K562 (cell line): Measurements from ENCODE around the gene RIMKLA. TPM values are rescaled to one million over a fixed set of nuclear protein-coding genes. Genes with fewer than 3 reads are reported as not detected.

Experiments used
- ATAC-seq: fragments of 200-7000 bp; cut with Tn5 transposase; 3 replicates; pipeline ENCODE4 v1.9.1; 2020; ENCODE audit warnings: moderate library complexity
- BruUV-seq: library from RNA; stranded (reverse); fragments of 400-500 nt; replicated peaks from 2 replicates; lab custom pipeline; 2021; lab: Mats Ljungman, UMichigan
- CTCF ChIA-PET: fragments of 300-600 bp; formaldehyde crosslinking; extraction: SDS; loops from one replicate; lab custom pipeline; 2021; ENCODE audit warnings: low intra/inter-chr PET ratio; lab: Yijun Ruan, JAX
- POLR2A ChIA-PET: fragments of 300-600, 350-650 bp; sonication (Branson Sonifier 250); formaldehyde crosslinking; extraction: SDS; loops from one replicate; lab custom pipeline; 2021; ENCODE audit warnings: antibody characterized with exemption, inconsistent platforms; lab: Yijun Ruan, JAX
- DNase-seq, 4 experiments: peaks; one replicate each; pipeline versions ENCODE4 v3.0.0 to v3.0.0-alpha.2; 2011 to 2018; ENCODE audit warnings: low spot score in 3 of 4, mixed read lengths in 3 of 4; ENCODE audit errors: extremely low read depth in 1 of 4
- FAIRE-seq: peaks from 2 replicates; lab custom pipeline; 2011; peaks lifted over from hg19 to GRCh38; lab: Jason Lieb, UNC
- H2AFZ ChIP-seq: 2 replicates; pipeline ENCODE4 v1.6.0; 2011; ENCODE audit warnings: low read depth, low read length, control low read depth, inconsistent platforms
- H3K27ac ChIP-seq: fragments of 200-600 bp; 3 replicates; pipeline ENCODE4 v1.8.0; 2011; ENCODE audit warnings: low read depth, mild to moderate bottlenecking, control low read depth, inconsistent platforms, low read length, moderate library complexity, mixed read lengths; ENCODE audit errors: extremely low read depth
- H3K27me3 ChIP-seq, 2 experiments: fragments of 300-600 bp in 1 of 2; 2 replicates in 1 of 2; 3 replicates in 1 of 2; pipeline versions ENCODE4 v1.6.0 to v1.8.0; 2011; ENCODE audit warnings: inconsistent platforms in 2 of 2, low read length in 2 of 2, mild to moderate bottlenecking in 1 of 2, mixed read lengths in 1 of 2, moderate library complexity in 1 of 2; ENCODE audit not compliant: control insufficient read depth in 2 of 2, insufficient read depth in 2 of 2
- H3K36me3 ChIP-seq: fragments of 300-600 bp; 3 replicates; pipeline ENCODE4 v1.8.0; 2011; ENCODE audit warnings: mild to moderate bottlenecking, low read length, inconsistent platforms; ENCODE audit not compliant: control insufficient read depth, insufficient read depth
- H3K4me1 ChIP-seq, 2 experiments: fragments of 200-600 bp in 1 of 2; replicated peaks in 1 of 2; 2 replicates in 1 of 2; 3 replicates in 1 of 2; pipeline versions ENCODE4 v1.5.1 to v1.8.0; 2011; ENCODE audit warnings: inconsistent platforms in 2 of 2, low read length in 2 of 2, mild to moderate bottlenecking in 1 of 2, mixed read lengths in 1 of 2, moderate library complexity in 1 of 2; ENCODE audit not compliant: control insufficient read depth in 2 of 2, insufficient read depth in 2 of 2
- H3K4me2 ChIP-seq: 2 replicates; pipeline ENCODE4 v1.6.1; 2011; ENCODE audit warnings: low read length, control low read depth, inconsistent platforms, mixed read lengths; ENCODE audit not compliant: insufficient read depth
- H3K4me3 ChIP-seq: fragments of 200-600 bp; sonication (generic), shearing (Covaris generic); 2 replicates; pipeline ENCODE4 v1.5.1; 2016; ENCODE audit warnings: control low read depth, inconsistent platforms
- H3K79me2 ChIP-seq: fragments of 200-600 bp; 3 replicates; pipeline ENCODE4 v1.8.0; 2011; ENCODE audit warnings: low read length, inconsistent platforms; ENCODE audit not compliant: control insufficient read depth, insufficient read depth
- H3K9ac ChIP-seq, 2 experiments: 2 replicates each; pipeline versions ENCODE4 v1.6.0 to v1.6.1; 2011; ENCODE audit warnings: low read depth in 2 of 2, low read length in 2 of 2, control low read depth in 1 of 2, inconsistent platforms in 1 of 2, mild to moderate bottlenecking in 1 of 2, mixed read lengths in 1 of 2; ENCODE audit not compliant: insufficient read depth in 1 of 2
- H3K9me1 ChIP-seq: one replicate; pipeline ENCODE4 v1.6.0; 2011; ENCODE audit warnings: inconsistent platforms, mild to moderate bottlenecking, low read length, moderate library complexity; ENCODE audit not compliant: control insufficient read depth, insufficient read depth
- H3K9me3 ChIP-seq: replicated peaks from 2 replicates; pipeline ENCODE4 v1.5.1; 2011; ENCODE audit warnings: low read depth, low read length, inconsistent platforms; ENCODE audit not compliant: control insufficient read depth, insufficient read depth
- H4K20me1 ChIP-seq: replicated peaks from 2 replicates; pipeline ENCODE4 v1.6.1; 2011; ENCODE audit warnings: low read length, inconsistent platforms, mixed read lengths; ENCODE audit not compliant: control insufficient read depth, insufficient read depth
- ASH1L ChIP-seq: fragments of 450-650 bp; IDR thresholded peaks from 2 replicates; pipeline ENCODE4 v1.6.1; 2018; ENCODE audit warnings: borderline replicate concordance, mild to moderate bottlenecking, low read depth; ENCODE audit not compliant: partially characterized antibody
- FIP1L1 ChIP-seq: fragments of 200-400 bp; formaldehyde crosslinking; IDR thresholded peaks from 2 replicates; pipeline ENCODE4 v1.6.1; 2018; ENCODE audit warnings: mild to moderate bottlenecking, low read depth, low read length; ENCODE audit not compliant: poor library complexity, severe bottlenecking
- GTF2F1 ChIP-seq: IDR thresholded peaks from 2 replicates; pipeline ENCODE4 v1.6.1; 2011; ENCODE audit warnings: low read depth, low read length, improper control_type of control experiment
- HNRNPL ChIP-seq: fragments of 200-400 bp; formaldehyde crosslinking; IDR thresholded peaks from 2 replicates; pipeline ENCODE4 v1.6.1; 2017; ENCODE audit warnings: low read depth, mild to moderate bottlenecking, low read length
- LEF1 ChIP-seq: fragments of 450-650 bp; IDR thresholded peaks from 2 replicates; pipeline ENCODE4 v1.6.1; 2016; ENCODE audit warnings: mild to moderate bottlenecking
- PML ChIP-seq: IDR thresholded peaks from 2 replicates; pipeline ENCODE4 v1.6.1; 2012; ENCODE audit warnings: low read length, inconsistent platforms
- POLR3G ChIP-seq: IDR thresholded peaks from 2 replicates; pipeline ENCODE4 v1.6.1; 2011; ENCODE audit not compliant: insufficient read length, insufficient replicate concordance; ENCODE audit errors: extremely low read depth
- TCF7 ChIP-seq: sonication (generic); IDR thresholded peaks from 2 replicates; pipeline ENCODE4 v1.6.1; 2016; ENCODE audit warnings: antibody characterized with exemption, borderline replicate concordance
- ZNF217 ChIP-seq: sonication (generic); formaldehyde crosslinking; IDR thresholded peaks from 2 replicates; pipeline ENCODE4 v1.8.0; 2022; ENCODE audit warnings: mild to moderate bottlenecking, missing genetic modification reagents
- ZNF3 ChIP-seq: fragments of 250-450 bp; sonication (Bioruptor Pico); IDR thresholded peaks from 2 replicates; pipeline ENCODE4 v1.5.0; 2021; ENCODE audit warnings: mild to moderate bottlenecking, moderate library complexity
- ZNF699 ChIP-seq: fragments of 250-450 bp; sonication (Bioruptor Pico); IDR thresholded peaks from 2 replicates; pipeline ENCODE4 v1.8.0; 2021; ENCODE audit warnings: mild to moderate bottlenecking, moderate library complexity; ENCODE audit not compliant: insufficient replicate concordance
- WGBS: fragments of 100-300 bp; shearing (Covaris generic); methylation state at CpG from one replicate; pipeline ENCODE4 v1.1.6; 2016; ENCODE audit warnings: low coverage, mixed read lengths; ENCODE audit not compliant: insufficient coverage; ENCODE audit errors: missing lambda C conversion rate; 5-methylcytosine and 5-hydroxymethylcytosine counted together
- in situ Hi-C: fragments of 300-500 bp; cut with MboI; formaldehyde crosslinking; loops from 4 replicates; pipeline ENCODE4 v1.15.0; 2018; ENCODE audit warnings: inconsistent platforms, mixed read lengths
- intact Hi-C: fragments of 100-400 bp; cut with micrococcal nuclease; formaldehyde crosslinking; loops from 2 replicates; pipeline ENCODE4 v1.14.2; 2022
- polyA plus RNA-seq, 8 experiments: library from polyadenylated mRNA; depleted of rRNA in 4 of 8; stranded (reverse) in 5 of 8; unstranded in 3 of 8; fragments of >200 nt; fragmentation: Nextera tagmentation in 2 of 8; fragmentation: Illumina TruSeq in 1 of 8; extraction: Ambion mirVana in 2 of 8; extraction: Trizol in 1 of 8; gene quantifications; 2 replicates each; pipeline versions ENCODE4 v1.2.1 to v1.2.3, GENCODE V29; 2011 to 2014; ENCODE audit warnings: inconsistent platforms in 1 of 8, missing spikeins in 1 of 8
- total RNA-seq, 7 experiments: library from RNA; depleted of rRNA in 6 of 7; stranded (reverse); fragments of >200 nt in 6 of 7; fragmentation: Illumina TruSeq in 2 of 7; extraction: Trizol in 2 of 7; gene quantifications; 2 replicates each; pipeline versions ENCODE4 v1.2.1 to v1.2.3, GENCODE V29; 2011 to 2021; ENCODE audit warnings: low replicate concordance in 1 of 7
- TF ChIP-seq, protein P1 (sequence below): sonication (generic); formaldehyde crosslinking; IDR thresholded peaks from 2 replicates; pipeline ENCODE4 v1.4.0; 2020; ENCODE audit warnings: mild to moderate bottlenecking, missing genetic modification reagents
- TF ChIP-seq, protein P2 (sequence below): fragments of 250-450 bp; sonication (Bioruptor Pico); IDR thresholded peaks from 2 replicates; pipeline ENCODE4 v1.8.0; 2021; ENCODE audit warnings: moderate library complexity, mild to moderate bottlenecking, inconsistent platforms
- TF ChIP-seq, protein P3 (sequence below): fragments of 250-450 bp; sonication (Bioruptor Pico); IDR thresholded peaks from 2 replicates; pipeline ENCODE4 v1.8.0; 2022; ENCODE audit warnings: inconsistent platforms, mild to moderate bottlenecking, moderate library complexity, borderline replicate concordance
- TF ChIP-seq, protein P4 (sequence below): fragments of 250-450 bp; sonication (Bioruptor Pico); IDR thresholded peaks from 2 replicates; pipeline ENCODE4 v1.5.0; 2020; ENCODE audit warnings: mild to moderate bottlenecking

RIMKLA gene
- total and polyA plus RNA-seq, 9 of the 15 experiments (the other 6 are each of a cell fraction or from before 2014, with no cell fraction given), result 0.02 TPM; not detected in 8

DNA sequence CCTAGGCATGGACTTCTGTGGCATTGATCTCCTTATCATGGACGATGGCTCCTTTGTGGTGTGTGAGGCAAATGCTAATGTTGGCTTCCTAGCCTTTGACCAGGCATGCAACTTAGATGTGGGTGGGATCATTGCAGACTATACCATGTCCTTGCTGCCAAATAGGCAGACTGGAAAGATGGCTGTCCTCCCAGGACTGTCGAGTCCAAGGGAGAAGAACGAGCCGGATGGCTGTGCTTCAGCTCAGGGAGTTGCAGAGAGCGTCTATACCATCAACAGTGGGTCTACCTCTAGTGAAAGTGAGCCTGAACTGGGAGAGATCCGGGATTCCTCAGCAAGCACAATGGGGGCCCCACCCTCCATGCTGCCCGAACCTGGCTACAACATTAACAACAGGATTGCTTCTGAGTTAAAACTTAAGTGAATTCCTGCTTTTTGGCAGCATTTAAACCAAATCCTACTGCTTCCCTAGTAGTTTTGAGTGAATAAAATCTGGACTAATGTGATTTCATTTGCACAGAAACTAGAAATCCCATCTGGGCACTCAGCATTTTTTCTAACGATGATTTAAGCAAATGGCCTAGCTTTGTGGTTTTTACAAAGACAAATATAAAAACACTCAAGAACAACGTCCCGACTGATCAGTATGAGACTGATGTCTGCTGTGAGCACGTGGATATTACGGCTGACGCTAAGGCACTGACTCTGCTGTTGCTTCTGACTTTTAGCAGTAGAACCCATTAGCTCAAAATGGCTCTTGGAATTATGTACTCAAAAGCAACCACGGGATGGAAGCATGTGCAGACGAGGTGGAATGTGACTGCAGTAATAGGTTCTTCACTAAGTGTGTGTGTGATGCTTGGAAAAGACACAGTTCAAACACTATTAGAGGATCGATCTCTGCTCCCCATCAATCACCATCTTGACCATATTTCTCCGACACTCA is 34.2 kb downstream of the RIMKLA start:
- H3K4me2 ChIP-seq, result no peak overlapping the region

More for the DNA sequence above, 34.2 kb downstream of the RIMKLA start:
- H3K4me1 ChIP-seq, result no peaks in the 10 kb centered on the region
- CTCF ChIA-PET, result no interaction called here
- H3K9me1 ChIP-seq, result no peaks in the 10 kb centered on the region
- H3K27ac ChIP-seq, result no peak overlapping the region
- H3K9me3 ChIP-seq, result no peaks in the 10 kb centered on the region
- H3K79me2 ChIP-seq, result no peaks in the 10 kb centered on the region
- BruUV-seq, result no TSS peak
- H3K9ac ChIP-seq, result no peak overlapping the region
- H3K4me3 ChIP-seq, result no peak overlapping the region
- H3K36me3 ChIP-seq, result no peaks in the 10 kb centered on the region
- WGBS, result 1% methylated on average over 17 of the region's 17 CpGs
- intact Hi-C loops (no loop called here), in situ Hi-C loops (no loop called here)
- H2AFZ ChIP-seq, result no peak overlapping the region
- ATAC-seq, result no peak
- FAIRE-seq, result no peak
- TF ChIP-seq, protein P1, sequence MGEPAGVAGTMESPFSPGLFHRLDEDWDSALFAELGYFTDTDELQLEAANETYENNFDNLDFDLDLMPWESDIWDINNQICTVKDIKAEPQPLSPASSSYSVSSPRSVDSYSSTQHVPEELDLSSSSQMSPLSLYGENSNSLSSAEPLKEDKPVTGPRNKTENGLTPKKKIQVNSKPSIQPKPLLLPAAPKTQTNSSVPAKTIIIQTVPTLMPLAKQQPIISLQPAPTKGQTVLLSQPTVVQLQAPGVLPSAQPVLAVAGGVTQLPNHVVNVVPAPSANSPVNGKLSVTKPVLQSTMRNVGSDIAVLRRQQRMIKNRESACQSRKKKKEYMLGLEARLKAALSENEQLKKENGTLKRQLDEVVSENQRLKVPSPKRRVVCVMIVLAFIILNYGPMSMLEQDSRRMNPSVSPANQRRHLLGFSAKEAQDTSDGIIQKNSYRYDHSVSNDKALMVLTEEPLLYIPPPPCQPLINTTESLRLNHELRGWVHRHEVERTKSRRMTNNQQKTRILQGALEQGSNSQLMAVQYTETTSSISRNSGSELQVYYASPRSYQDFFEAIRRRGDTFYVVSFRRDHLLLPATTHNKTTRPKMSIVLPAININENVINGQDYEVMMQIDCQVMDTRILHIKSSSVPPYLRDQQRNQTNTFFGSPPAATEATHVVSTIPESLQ (CRISPR knock-in tag), result no peak
- TF ChIP-seq, protein P2, sequence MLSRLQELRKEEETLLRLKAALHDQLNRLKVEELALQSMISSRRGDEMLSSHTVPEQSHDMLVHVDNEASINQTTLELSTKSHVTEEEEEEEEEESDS (CRISPR knock-in tag), result no peak
- TF ChIP-seq PML (no peak), ZNF699 (CRISPR knock-in tag) (no peak), ZNF217 (CRISPR knock-in tag) (no peak), POLR3G (no peak), FIP1L1 (no peak), GTF2F1 (no peak), LEF1 (no peak), HNRNPL (no peak), TCF7 (no peak), ZNF3 (CRISPR knock-in tag) (no peak), ASH1L (no peak)
- TF ChIP-seq, protein P3, sequence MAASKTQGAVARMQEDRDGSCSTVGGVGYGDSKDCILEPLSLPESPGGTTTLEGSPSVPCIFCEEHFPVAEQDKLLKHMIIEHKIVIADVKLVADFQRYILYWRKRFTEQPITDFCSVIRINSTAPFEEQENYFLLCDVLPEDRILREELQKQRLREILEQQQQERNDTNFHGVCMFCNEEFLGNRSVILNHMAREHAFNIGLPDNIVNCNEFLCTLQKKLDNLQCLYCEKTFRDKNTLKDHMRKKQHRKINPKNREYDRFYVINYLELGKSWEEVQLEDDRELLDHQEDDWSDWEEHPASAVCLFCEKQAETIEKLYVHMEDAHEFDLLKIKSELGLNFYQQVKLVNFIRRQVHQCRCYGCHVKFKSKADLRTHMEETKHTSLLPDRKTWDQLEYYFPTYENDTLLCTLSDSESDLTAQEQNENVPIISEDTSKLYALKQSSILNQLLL, result no peak
- TF ChIP-seq, protein P4, sequence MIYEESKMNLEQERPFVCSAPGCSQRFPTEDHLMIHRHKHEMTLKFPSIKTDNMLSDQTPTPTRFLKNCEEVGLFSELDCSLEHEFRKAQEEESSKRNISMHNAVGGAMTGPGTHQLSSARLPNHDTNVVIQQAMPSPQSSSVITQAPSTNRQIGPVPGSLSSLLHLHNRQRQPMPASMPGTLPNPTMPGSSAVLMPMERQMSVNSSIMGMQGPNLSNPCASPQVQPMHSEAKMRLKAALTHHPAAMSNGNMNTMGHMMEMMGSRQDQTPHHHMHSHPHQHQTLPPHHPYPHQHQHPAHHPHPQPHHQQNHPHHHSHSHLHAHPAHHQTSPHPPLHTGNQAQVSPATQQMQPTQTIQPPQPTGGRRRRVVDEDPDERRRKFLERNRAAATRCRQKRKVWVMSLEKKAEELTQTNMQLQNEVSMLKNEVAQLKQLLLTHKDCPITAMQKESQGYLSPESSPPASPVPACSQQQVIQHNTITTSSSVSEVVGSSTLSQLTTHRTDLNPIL, result no peak
- POLR2A ChIA-PET, result interaction anchor here (0.6 to 1.1 kb wide), 2 partner anchors 12 to 64 kb away, joined by 3 read pairs; no protein-coding TSS in a partner anchor
- no peak for DNase-seq
- H4K20me1 ChIP-seq, result no peaks in the 10 kb centered on the region
- peaks cover 32 to 36% of the 10 kb centered on the region in 2 experiments for H3K27me3 ChIP-seq
